ENCODE results near the gene LVRN.

The LVRN gene

DNA sequence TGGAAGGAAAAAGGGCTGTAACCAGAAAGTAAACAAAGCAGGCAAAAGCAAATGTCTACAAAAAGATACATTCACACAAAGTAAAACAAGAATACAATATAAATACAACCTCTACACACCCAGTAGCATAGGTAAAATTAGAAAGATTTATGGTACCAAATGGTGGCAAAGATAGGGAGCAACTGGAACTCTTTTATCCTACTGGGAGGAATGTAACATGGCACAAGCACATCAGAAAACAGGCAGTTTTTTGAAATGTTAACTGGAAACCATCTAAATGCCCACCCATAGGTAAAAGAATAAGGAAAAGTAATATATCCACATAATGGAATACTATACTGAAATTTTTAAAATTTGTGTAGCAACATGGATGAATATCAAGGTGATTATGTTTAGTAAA is 61.3 kb downstream of the LVRN start:
- H3K4me1 ChIP-seq: no peaks in the 10 kb centered on the region
- DNase-seq (ENCODE audit: low spot score in 2 of 2): no peak
- H3K27me3 ChIP-seq (ENCODE audit: low read depth): no peaks in the 10 kb centered on the region
- H3K9me3 ChIP-seq: no peaks in the 10 kb centered on the region
- no peak overlapping the region for H3K4me3 ChIP-seq
- H3K36me3 ChIP-seq (replicated peaks): no peaks in the 10 kb centered on the region
- in situ Hi-C loops (cut with MboI; ENCODE audit: low sequenced_read_pairs): no loop called here

- Histone ChIP-seq H3K27me3 (ENCODE audit: low read depth) (no peaks in the 10 kb centered on the region), H3K4me1 (no peaks in the 10 kb centered on the region), H3K36me3 (replicated peaks) (no peaks in the 10 kb centered on the region), H3K4me3 (no peak overlapping the region), H3K9me3 (no peaks in the 10 kb centered on the region)
- no peak for DNase-seq (ENCODE audit: low spot score in 2 of 2)
- in situ Hi-C loops (cut with MboI; ENCODE audit: low sequenced_read_pairs): no loop called here
These were observed 63.6 kb downstream of the LVRN start for GRCh38 chr5:116025866-116026265.

- no peak for DNase-seq (ENCODE audit: low spot score in 2 of 2)
- Histone ChIP-seq H3K9me3 (no peaks in the 10 kb centered on the region), H3K4me1 (no peaks in the 10 kb centered on the region), H3K27me3 (ENCODE audit: low read depth) (no peaks in the 10 kb centered on the region; the same call in 1 of the 2 replicates), H3K4me3 (no peak within 1 kb of the TSS), H3K36me3 (replicated peaks) (no peaks in the 10 kb centered on the region)
- in situ Hi-C loops (cut with MboI; ENCODE audit: low sequenced_read_pairs): no loop called here
These were observed 69.8 kb downstream of the LVRN start, which contains the start of gene ARL14EPL for GRCh38 chr5:116032094-116032517. ARL14EPL (plus strand) TSS chr5:116032472; CDS start chr5:116051466, 18,994 bp downstream.

DNA sequence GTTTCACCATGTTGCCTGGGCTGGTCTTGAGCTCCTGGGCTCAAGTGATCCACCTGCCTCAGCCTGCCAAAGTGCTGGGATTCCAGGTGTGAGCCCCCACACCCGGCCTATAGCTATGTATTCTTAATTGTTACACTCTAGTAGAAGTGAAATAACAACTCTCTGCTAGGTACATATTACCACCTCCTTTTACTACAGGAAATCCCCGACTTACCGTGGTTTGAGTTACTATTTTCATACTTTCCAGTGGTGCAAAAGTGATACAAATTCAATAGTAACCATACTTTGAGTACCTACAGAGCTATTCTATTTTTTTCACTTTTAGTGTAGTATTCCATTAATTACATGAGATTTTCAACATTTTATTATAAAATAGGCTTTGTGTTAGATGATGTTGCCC is 70.7 kb downstream of the LVRN start:
- Histone ChIP-seq H3K4me1 (no peaks in the 10 kb centered on the region), H3K27me3 (ENCODE audit: low read depth) (no peaks in the 10 kb centered on the region; the same call in 1 of the 2 replicates), H3K4me3 (no peak overlapping the region), H3K36me3 (replicated peaks) (no peaks in the 10 kb centered on the region), H3K9me3 (no peaks in the 10 kb centered on the region)
- DNase-seq (ENCODE audit: low spot score in 2 of 2): no peak
- in situ Hi-C loops (cut with MboI; ENCODE audit: low sequenced_read_pairs): no loop called here

GRCh38 chr5:116035123-116035522 is 72.8 kb downstream of the LVRN start:
- no peaks in the 10 kb centered on the region for H3K36me3 ChIP-seq (replicated peaks)

DNA sequence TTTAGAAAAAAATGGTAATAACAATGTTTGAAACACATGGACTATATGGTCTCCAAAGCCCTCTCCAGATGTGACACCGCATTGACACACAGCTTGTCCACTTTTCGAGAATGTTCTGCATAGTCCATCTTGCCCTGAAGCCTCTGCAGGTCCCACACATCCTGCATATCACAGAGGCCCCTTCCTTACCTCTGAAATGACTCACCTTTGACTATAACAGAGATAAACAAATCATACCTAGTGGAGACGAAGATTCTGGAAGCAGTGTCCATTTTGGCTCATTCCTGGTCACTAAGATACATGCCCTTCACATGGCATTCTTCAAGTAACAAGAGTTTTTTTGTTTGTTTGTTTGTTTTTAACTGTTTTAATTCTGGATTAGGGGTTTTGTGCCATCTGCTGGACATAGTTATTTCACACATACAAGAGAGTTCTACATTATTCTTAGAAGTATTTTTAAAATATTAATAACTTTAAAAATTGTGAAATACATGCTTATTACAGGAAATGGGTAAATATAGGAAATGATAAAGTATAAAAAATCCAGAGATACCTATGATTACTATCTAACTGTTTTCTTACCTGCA is 75.1 kb downstream of the LVRN start:
- no peaks in the 10 kb centered on the region for H3K36me3 ChIP-seq (replicated peaks)
- no peak overlapping the region for H3K4me3 ChIP-seq
- no peak for DNase-seq (ENCODE audit: low spot score in 2 of 2)
- H3K27me3 ChIP-seq (ENCODE audit: low read depth): no peaks in the 10 kb centered on the region; the same call in 1 of the 2 replicates
- H3K9me3 ChIP-seq: no peaks in the 10 kb centered on the region
- in situ Hi-C loops (cut with MboI; ENCODE audit: low sequenced_read_pairs): no loop called here
- no peaks in the 10 kb centered on the region for H3K4me1 ChIP-seq

More at GRCh38 chr5:116035123-116035522, 72.8 kb downstream of the LVRN start:
- H3K27me3 ChIP-seq (ENCODE audit: low read depth): no peaks in the 10 kb centered on the region; the same call in 1 of the 2 replicates
- no peaks in the 10 kb centered on the region for H3K9me3 ChIP-seq
- DNase-seq (ENCODE audit: low spot score in 2 of 2): no peak
- in situ Hi-C loops (cut with MboI; ENCODE audit: low sequenced_read_pairs): no loop called here
- no peaks in the 10 kb centered on the region for H3K4me1 ChIP-seq
- no peak overlapping the region for H3K4me3 ChIP-seq

DNA sequence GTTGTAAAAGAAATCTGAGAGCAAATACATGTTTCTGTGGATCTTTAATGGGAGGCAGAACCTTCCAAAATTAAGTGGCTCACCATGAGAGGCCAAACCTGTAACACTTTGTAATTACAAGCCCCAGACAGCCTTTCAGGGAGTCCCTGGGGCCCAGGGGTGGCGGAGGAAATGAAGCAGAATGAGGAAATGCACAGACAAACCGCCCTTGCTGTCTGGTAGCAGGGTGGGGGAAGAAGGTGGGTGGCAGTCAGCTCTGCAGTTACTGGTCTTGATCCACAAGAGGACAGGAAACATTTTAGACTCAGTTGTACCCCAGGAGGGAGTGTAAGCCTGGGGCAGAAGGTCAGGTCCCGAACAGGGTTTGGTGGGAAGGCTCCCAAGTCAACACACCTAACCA is 76.5 kb downstream of the LVRN start:
- Histone ChIP-seq H3K4me3 (no peak overlapping the region), H3K27me3 (ENCODE audit: low read depth) (no peaks in the 10 kb centered on the region; the same call in 1 of the 2 replicates), H3K4me1 (no peaks in the 10 kb centered on the region), H3K36me3 (replicated peaks) (no peaks in the 10 kb centered on the region), H3K9me3 (no peaks in the 10 kb centered on the region)
- in situ Hi-C loops (cut with MboI; ENCODE audit: low sequenced_read_pairs): no loop called here
- no peak for DNase-seq (ENCODE audit: low spot score in 2 of 2)

DNA sequence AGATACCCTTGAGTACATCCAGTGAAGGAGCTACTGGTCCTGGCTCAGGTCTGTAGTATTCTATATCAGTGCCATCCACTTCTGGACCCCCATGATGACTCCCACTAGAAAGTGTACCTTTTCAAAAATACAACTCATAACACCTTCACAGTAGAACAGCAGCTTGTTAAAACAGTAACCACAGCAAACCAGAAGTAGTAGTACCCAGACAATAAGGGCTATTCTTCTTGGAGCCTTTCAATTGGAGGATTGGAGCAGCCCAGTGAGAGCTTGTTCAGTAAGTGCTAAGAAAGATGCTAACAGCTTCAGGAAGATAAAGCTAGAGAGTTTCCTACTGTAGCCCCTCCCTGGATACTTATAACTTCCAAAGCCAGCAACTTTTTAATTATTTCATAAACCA is 80.1 kb downstream of the LVRN start:
- no peak overlapping the region for H3K4me3 ChIP-seq
- no peaks in the 10 kb centered on the region for H3K36me3 ChIP-seq (replicated peaks)
- no peaks in the 10 kb centered on the region for H3K4me1 ChIP-seq
- in situ Hi-C loops (cut with MboI; ENCODE audit: low sequenced_read_pairs): no loop called here
- H3K27me3 ChIP-seq (ENCODE audit: low read depth): no peaks in the 10 kb centered on the region
- DNase-seq (ENCODE audit: low spot score in 2 of 2): no peak
- no peaks in the 10 kb centered on the region for H3K9me3 ChIP-seq

DNA sequence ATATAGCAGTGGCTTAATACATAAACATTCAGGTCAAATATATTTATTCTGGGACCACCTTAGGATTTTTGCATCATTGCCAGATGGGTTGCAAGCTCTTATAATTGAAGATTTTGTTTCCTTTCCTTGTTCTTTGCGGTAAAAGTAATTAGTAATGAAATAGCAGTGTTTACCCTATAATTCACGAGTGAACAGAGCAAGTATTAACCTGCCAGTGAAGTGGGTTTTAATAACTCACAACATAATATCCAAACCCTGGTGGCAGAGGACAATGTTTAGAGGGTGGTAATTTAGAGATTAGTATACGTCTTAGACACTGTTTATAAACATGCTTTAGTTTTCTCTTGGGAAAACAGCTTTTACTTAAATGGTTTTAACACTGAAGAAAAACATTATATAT is 81.8 kb downstream of the LVRN start:
- Histone ChIP-seq H3K4me1 (no peaks in the 10 kb centered on the region), H3K4me3 (no peak overlapping the region), H3K27me3 (ENCODE audit: low read depth) (no peaks in the 10 kb centered on the region), H3K36me3 (replicated peaks) (no peaks in the 10 kb centered on the region), H3K9me3 (no peaks in the 10 kb centered on the region)
- DNase-seq (ENCODE audit: low spot score in 2 of 2): no peak
- in situ Hi-C loops (cut with MboI; ENCODE audit: low sequenced_read_pairs): no loop called here

DNA sequence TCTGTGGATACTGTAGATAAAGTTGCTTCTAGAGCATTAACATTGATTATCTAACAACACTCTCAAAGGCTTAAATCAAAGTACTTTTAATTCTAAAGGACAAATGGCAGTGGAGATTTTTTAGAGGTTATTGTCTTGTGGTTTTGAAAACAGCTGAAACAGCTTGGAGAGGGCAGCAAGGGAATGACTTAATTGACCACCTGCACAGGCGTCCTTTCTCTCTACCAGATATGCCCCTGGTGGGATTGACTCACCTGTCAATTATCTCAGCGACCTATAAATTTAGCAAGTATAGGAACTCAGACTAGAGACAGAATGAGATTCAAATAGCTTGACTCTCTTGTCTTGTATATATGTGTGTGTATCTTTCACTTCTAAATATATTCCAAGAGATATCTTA is 83.5 kb downstream of the LVRN start:
- H3K9me3 ChIP-seq: no peaks in the 10 kb centered on the region
- no peak for DNase-seq (ENCODE audit: low spot score in 2 of 2)
- in situ Hi-C loops (cut with MboI; ENCODE audit: low sequenced_read_pairs): no loop called here
- H3K27me3 ChIP-seq (ENCODE audit: low read depth): peaks cover 3% of the 10 kb centered on the region; the same call in 1 of the 2 replicates
- no peaks in the 10 kb centered on the region for H3K36me3 ChIP-seq (replicated peaks)
- no peak overlapping the region for H3K4me3 ChIP-seq
- no peaks in the 10 kb centered on the region for H3K4me1 ChIP-seq

DNA sequence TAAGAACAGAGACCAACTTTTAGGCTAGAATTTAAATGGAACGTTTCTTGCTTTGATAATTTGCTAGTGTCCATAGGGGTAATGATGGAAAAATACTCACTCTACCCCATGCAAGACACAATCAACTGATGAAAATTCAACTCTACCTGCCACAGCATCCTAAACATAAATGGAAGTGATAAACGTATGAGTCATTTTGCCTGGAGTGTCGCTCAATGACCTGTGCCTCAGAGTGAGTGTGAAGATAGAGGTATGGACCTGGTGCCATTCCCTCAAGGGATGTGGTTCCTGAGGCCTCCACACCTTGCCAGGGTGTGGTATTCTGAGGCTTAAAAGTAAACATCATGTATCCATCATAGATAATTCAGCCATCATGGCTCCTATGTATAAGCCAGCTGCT is 84.0 kb downstream of the LVRN start:
- in situ Hi-C loops (cut with MboI; ENCODE audit: low sequenced_read_pairs): no loop called here
- Histone ChIP-seq H3K4me3 (no peak overlapping the region), H3K9me3 (no peaks in the 10 kb centered on the region), H3K27me3 (ENCODE audit: low read depth) (peaks cover 3% of the 10 kb centered on the region; the same call in 1 of the 2 replicates), H3K36me3 (replicated peaks) (no peaks in the 10 kb centered on the region), H3K4me1 (no peaks in the 10 kb centered on the region)
- DNase-seq (ENCODE audit: low spot score in 2 of 2): no peak

- Histone ChIP-seq H3K4me3 (no peak overlapping the region), H3K27me3 (ENCODE audit: low read depth) (peaks cover 3% of the 10 kb centered on the region; the same call in 1 of the 2 replicates), H3K4me1 (no peaks in the 10 kb centered on the region), H3K36me3 (replicated peaks) (no peaks in the 10 kb centered on the region), H3K9me3 (no peaks in the 10 kb centered on the region)
- in situ Hi-C loops (cut with MboI; ENCODE audit: low sequenced_read_pairs): no loop called here
- no peak for DNase-seq (ENCODE audit: low spot score in 2 of 2)
These were observed 84.5 kb downstream of the LVRN start for GRCh38 chr5:116046823-116047222.

GRCh38 chr5:116058346-116058936 is 96.2 kb downstream of the LVRN start:
- in situ Hi-C loops (cut with MboI; ENCODE audit: low sequenced_read_pairs): loop anchor here (25.0 kb wide), 2 partner anchors 221 to 771 kb away; partner anchors contain the start of genes AP3S1, ATG12 and CCDC112
- Histone ChIP-seq H3K36me3 (replicated peaks) (no peaks in the 10 kb centered on the region), H3K9me3 (no peaks in the 10 kb centered on the region), H3K27me3 (ENCODE audit: low read depth) (no peaks in the 10 kb centered on the region; the same call in 1 of the 2 replicates), H3K4me1 (peaks cover 13% of the 10 kb centered on the region), H3K4me3 (no peak overlapping the region)
- no peak for DNase-seq (ENCODE audit: low spot score in 2 of 2)

DNA sequence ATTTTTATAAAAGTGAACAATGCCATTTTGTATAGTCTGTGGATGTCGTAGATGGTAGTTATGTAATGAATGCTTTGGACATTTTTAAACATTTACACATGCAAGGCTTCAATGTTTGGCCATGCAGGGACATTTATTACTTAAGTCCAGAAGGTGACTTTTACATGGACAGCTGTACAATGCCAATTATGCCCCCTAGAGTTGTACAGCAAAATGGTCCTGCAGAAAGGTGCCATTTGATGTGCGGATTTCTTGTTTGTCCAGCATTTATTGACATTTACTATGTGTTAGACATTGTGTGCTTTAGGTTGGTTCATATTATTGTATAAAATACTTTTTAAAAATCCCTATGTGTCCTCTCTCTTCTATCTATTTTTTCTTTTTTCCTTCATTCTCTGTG is 100.1 kb downstream of the LVRN start:
- H3K27me3 ChIP-seq (ENCODE audit: low read depth): peaks cover 3% of the 10 kb centered on the region; the same call in 1 of the 2 replicates
- peaks cover 13% of the 10 kb centered on the region for H3K4me1 ChIP-seq
- no peak for DNase-seq (ENCODE audit: low spot score in 2 of 2)
- no peaks in the 10 kb centered on the region for H3K36me3 ChIP-seq (replicated peaks)
- H3K9me3 ChIP-seq: no peaks in the 10 kb centered on the region; the same call in 1 of the 2 replicates
- H3K4me3 ChIP-seq: no peak overlapping the region
- in situ Hi-C loops (cut with MboI; ENCODE audit: low sequenced_read_pairs): loop anchor here (25.0 kb wide), 2 partner anchors 225 to 775 kb away; partner anchors contain the start of genes AP3S1, ATG12 and CCDC112
